NCI-H774 (cell line): ENCODE measurements around the gene MAGI1.

Experiments used
- DNase-seq: peaks from one replicate; lab custom pipeline; 2025; lab: John Stamatoyannopoulos, UW

MAGI1 gene

DNA sequence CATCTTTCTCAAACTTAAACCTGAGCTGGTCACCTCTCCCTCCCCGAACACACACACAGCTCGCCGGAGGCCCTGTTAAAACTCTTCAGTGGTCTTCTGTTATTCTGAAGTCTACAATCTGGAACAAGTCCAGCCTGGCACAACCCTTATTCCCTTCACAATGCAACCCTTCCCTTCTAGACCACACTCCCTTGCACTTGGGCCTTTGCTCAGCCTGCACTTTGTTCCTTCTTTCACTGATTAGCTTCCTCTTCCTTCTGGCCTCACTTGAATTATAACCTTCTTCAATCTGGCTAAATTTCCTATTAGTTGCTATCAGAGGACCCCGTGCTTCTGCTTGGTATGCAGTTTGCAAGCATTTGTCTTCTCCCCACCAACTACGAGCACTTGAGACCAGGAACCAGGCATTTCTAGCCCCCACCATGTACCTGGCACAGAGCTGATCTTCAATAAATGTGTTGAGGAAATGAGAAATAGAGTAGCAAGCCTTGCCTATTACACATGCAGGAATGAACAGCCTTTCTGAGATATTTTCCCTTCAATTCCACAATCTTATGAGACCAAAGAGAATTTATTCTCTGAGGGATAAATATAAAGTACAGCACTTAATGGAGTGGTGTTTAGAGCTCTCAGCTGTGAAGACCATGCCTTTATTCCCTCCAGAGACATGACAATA, 687.8 kb downstream of the MAGI1 start:
- DNase-seq: no peak

DNA sequence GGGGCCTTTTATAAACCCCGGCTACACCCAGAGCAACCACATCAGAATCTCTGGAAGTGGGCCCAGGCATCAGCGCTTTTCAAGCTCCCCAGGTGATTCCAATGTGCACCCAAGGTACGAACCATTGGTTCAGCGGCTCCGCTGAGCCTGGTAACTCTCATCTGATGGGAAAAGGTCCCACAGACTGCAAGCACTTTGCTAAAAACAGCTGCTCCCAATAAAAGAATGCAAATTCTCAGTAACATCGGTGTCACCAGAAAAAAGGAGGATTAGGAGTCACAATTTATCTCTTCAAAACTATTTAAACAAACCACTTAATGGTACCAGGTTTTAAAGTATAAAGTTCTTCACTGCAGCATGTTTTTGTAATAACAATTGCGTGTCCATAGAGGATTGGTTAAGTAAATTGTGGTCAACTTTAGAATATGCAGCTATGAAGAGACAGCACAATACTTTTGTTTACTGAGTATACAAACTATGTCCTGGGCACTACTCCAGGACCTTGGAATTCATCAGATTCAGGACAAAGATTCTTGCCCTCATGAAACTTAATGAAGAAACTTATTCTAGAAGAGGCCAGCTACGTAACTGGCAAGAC, 690.2 kb downstream of the MAGI1 start:
- DNase-seq: no peak

DNA sequence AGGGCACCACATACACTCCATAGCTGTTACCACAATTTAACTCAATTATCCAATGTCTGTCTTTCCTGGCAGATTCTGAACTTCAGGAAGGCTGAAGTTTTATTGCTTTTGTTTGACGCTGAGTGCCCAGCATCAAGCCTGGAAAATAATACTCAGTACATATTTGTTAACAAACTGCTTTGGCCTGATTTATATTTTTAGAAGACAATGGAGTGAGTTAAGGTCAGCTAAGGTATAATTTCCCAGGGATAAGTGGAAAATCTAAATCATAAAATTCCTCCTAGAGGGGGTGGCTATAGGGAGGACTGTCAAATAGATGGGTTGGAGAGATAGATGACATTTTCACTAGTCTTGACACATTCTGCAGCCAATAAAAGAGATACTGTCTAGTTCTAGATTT, 691.6 kb downstream of the MAGI1 start:
- no peak for DNase-seq

DNA sequence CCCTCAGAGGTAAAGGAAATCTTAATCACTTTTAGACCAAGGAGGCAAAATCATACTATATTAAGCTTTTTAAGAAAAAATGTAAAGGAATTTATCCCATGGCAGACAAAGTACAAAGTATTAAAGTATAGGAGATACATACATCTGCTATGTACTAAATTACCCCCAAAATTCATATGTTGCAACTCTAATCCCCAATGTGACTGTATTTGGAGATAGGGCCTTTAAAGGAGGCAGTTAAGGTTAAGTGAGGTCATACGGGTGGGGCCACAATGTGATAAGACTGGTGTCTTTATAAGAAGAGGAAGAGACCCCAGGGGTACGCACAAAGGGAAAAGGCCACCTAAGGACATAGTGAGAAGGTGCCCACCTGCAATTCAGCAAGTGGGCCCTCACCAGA, 693.9 kb downstream of the MAGI1 start:
- no peak for DNase-seq

DNA sequence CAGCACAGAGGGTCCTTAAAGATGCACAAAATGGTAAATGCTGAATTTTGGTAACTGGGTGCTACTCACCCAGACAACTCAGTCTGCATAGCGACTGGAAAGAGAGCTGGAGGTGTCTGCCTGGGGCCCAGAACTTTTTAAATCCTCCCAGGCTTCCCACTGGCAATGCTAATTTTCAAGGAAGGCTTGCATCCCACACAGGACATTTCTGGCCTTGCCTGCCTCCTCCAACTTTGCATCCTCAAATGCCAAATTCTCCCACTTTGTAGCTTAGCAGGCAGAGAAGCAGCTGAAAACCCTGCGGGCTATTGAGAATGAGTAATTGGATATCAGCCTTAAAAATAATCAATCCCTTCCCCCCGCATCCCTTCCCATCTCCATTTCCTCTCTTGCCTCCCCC, 694.3 kb downstream of the MAGI1 start:
- DNase-seq: no peak

DNA sequence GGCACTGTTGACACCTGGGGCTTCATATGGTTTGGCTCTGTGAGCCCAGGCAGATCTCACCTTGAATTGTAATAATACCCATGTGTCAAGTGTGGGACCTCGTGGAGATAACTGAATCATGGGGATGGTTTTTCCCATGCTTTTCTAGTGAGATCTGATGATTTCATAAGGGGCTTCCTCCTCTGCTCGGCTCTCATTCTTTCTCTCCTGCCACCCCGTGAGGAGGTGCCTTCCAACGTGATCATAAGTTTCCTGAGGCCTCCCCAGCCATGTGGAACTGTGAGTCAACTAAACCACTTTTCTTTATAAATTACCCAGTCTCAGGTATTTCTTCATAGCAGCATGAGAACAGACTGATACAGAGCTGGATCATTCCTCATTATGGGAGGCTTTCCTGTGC, 695.0 kb downstream of the MAGI1 start:
- DNase-seq: no peak

DNA sequence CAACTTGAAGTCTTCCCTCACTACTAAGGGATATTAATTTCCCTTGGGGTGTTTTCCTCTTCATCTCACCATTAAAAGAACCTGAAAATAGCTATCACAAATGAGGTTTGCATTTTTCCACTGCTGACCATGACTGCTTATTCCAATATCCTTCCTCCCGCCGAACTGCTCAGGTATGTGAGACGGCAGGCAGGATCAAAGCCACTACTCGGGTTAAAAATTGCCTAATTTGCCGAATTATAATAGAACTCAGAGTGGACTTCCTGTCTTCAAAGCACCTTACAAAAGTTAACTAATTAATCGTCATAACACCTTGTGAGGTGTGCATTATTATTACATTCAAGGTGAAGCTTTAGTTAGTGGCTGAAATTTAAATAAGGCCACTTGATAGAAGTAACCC, 695.7 kb downstream of the MAGI1 start:
- DNase-seq: no peak

DNA sequence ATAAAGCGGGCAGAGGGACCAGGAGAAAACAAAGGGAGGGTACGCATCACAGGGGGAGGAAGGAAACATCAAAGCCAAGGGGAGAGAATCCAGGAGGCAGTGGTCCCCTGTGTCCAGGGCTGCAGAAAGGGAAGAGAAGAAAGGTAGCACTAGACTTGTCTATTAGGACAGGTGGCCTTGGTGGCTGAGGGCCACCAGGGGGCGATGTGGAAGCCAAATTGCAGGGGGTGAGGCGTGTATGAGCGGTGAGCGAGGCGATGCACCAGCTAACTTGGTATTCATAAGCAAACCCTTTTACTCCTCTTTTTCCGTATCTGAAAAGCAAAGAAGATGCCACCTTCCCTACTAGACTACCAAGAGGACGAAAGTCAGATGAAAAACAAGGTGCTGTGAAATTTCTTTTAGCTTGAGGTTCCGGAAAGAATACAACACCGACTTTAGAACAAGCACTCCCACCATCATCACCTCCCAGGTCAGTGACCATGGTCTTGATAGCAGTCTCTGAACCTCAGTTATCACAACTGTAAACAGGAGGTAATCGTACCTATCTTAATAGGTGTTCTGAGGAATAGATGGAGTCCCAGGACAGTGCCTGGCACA, 696.5 kb downstream of the MAGI1 start:
- DNase-seq: no peak

DNA sequence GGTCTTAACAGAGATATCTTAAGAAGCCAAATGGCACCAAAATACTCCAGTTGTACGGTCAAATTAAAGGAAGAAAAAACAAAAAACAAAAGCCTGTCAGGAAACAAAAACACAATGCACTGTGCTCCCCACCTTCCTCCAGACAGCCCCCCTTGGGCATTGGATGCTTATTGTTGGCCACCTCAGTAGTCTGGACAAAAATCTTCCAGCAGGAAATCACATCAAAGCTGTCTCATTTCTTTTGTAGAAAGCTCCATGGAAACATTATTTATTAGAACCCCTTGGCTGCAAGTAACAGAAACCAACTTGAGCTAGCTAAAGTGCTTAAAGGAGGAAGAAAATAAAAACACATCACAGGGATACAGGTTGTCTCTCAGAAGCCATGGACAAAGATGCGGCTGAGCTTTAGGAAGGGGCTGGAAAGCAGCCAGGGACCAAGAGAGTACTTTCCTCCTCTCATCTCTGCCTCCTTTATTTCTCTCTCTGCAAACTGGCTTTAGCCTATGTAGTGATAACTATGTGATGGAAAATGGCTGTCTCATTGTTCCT, 699.5 kb downstream of the MAGI1 start:
- DNase-seq: no peak

DNA sequence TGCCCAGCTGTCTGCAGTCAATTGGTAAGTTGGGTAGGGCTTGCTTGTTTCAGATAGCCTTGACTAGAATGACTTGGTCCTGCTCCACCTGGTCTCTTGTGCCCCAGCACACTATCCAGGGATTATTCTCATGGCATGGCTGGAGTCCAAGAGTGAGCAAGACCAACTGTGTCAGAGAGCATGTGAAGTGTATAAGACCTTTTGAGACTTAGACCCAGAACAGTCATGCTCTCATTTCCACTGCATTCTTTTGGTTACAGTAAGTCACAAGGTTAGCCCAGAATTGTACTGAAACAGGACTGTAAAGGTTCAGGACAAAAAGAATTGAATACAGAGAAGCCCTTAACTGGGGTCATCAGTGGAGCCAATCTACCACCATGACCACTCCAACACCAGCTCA, 700.1 kb downstream of the MAGI1 start:
- no peak for DNase-seq

DNA sequence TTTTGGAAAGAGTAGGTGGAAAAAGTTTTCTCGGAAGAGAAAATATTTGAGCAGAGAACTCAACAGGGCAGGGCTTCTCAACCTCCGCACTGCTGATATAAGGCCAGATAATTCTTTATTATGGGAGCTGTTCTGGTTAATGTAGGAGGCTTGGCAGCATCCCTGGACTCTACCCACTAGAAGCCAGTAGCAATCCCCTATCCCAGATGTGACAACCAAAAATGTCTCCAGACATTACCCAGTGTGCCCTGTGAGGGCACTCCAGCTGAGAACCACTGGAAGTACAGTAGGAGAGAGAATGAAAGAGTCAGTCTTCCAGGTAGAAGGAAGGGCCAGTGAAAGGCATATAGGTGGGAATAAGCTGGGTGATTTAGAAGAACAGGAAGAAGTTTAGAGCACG, 703.1 kb downstream of the MAGI1 start:
- no peak for DNase-seq

DNA sequence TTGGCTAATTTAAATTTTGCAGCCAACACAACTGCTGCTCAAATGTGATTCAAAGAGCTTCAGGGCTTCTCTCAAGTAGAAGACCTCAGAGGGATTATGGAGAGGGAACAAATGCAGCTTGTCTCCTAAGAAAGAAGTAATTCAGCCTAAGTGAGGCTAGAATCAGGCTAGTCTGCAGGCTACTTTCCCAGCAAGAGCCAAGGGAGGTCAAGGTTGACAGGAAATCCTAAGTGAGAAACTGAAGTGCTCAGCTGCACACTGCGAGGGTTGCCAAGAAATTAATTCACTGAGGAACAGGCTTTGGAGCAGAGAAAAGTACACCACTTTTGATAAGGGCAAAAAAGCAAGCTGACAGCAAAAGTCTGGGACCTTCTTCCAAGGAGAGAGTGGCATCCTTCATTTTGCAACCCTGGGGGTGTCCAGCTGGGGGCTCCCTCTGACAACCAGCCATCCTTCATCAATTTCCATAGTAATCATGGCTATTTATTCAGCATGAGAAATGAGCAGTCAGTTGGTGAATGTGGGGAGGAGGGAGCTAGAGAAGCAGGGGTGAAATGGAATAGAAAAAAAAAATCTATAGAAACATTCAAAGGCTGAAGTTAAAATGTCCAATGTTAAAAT, 704.6 kb downstream of the MAGI1 start:
- DNase-seq: no peak

DNA sequence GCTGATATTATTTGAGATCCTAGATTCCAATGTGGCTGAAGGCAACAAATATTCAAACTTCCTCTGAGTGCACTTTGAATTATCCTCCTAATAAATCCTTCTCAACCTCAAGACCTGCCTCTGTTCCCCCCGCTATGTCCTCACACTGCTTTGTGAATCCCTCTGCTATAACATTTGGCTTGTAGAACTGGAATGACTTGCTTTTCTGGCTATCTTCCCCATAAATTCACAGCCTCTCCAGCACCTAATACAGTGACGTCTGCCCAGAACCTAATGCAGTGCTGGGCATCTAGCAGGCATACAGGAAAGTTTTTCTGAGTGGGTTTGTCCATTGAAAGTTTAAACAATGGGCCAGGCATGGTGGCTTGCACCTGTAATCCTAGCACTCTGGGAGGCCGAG, 707.0 kb downstream of the MAGI1 start:
- DNase-seq: no peak

DNA sequence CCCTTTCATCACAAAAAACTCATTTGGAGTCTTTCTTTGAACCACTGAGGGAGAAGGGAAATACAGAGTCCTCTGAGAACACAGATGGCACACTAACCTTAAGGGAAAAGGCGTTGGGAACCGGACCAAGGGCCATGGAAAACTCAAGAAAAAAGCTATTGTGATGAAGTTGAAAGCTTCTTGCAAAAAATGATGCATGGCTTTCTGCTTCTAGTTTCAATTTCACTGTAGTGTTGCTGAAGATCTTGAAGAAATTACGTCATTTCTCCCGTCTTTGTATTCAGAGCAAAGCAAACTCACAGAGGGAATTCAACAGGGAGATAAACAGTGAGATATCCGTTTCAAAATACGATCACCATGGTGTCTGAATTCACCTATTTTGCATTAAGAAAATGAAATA, 708.6 kb downstream of the MAGI1 start:
- no peak for DNase-seq

DNA sequence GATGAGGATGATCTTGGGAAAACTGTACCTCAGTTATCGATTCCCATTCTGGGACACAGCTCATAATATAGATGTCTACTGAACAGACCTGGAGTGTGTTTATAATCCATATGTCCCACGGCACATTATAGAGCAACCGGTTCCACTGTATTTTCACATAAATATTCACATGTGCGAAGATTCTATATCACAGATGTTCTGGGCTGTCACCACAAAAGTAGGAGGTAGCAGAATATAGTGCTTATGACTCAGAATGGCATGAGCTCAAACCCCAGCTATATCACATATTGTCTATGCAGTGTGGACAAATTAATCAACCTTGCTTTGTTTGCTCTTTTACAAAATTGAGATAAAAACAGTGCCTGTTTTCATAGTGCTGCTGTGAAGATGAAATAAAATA, 710.6 kb downstream of the MAGI1 start:
- no peak for DNase-seq

DNA sequence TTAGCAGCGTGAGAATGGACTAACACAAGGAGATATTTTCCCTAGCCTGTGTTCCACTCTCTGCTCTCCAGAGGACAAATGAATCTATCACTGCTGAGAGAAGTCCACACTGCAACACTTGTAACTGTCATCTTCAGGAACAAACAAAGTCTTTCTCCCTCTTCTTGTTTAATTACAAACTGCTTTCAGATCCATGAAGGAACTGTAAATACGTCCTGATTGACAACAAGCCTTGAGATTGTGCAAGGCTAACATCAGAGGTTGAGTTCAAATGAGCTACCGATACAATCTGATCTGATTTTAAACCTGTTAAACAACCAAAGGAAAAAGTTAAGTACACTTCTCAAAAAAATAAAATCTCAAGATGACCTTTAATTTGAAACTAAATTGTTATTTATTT, 712.1 kb downstream of the MAGI1 start:
- no peak for DNase-seq

DNA sequence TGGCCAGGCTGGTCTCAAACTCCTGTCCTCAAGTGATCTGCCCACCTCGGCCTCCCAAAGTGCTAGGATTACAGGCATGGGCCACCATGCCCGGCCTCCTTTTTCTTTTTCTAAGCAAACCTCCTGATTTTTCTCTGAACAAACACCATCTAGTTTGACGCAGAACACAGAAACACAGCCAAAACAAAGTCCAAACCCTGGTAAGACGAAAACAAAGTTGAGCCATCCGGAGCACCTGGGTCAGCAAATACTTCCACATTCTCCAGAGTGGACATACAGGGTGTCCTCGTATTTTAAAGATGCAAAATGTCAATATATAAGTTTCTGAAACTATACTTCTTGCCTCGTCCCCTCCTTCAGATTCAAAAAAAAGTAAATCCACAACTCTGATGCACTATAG, 715.8 kb downstream of the MAGI1 start:
- no peak for DNase-seq

DNA sequence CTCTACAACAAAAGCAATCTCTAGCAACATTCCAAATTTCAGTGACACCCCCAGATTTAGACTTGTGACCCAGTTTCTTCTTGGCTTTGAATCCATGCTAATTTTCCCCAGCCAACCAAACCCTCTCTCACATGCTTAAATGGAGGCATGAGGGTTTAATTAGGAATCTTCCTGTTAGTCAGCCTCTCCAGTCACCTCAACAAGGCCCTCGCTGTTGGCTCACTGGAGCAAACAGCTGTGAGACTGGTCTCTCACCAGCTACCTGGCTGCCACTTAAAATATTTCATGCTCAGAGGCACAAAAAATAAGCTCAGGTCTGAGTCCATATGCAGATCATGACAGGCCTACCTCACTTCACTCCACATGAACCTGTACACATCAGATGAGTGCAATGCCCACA, 720.5 kb downstream of the MAGI1 start:
- no peak for DNase-seq

DNA sequence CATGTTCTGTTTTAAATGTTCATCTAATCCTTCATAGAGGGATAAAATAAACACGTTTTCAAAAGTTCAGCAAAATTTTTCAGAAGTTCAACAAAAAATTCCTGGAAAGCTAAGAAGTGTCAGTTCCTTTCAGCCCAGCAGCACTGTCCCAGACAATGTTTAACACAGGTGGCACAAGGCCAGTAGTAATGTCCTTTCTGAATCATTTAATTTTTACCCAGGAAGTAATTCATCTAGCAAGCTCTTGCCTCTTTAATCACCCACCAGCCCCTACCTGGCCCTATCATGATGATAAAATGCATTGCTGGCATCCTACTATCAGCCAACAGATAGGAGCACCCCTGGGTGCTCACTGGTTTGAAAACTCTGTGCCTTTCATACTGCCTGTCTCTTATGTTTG, 723.8 kb downstream of the MAGI1 start:
- no peak for DNase-seq

DNA sequence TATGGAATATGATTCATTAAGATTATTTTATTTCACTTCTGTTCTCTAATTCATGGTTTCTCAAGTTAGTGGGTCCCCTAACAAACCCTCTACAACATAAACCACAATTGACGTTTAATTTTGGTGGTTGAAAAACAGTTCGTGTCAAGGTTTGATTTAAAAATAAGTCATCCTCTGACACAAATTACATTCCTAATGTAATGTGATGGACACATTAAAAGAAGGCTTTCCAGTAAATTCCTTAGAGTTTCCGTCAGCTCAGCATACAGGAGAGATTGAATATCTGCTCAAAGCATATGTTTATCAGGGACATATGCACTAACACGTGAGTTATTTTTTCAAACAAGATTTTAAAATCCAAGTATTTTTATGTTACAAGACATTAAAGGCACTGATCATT, 724.4 kb downstream of the MAGI1 start:
- DNase-seq: no peak

DNA sequence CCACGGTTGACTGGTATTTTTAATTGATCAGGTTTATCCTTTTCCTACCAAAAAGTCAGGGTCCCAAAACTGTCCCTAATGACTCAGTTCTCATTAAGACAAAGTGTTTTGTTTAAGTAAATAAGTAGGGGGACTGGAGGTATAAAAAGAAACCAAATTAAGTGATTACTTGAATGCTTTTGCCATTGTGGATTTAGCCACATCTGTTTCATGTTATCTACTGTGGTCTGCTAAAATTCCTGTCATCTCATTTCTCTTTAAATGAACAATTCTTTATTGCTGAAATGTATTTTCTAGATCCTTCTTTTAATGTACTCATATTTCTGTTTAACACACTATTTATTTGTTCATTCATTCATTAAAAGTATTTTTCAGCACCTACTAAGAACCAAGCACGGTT, 725.1 kb downstream of the MAGI1 start:
- no peak for DNase-seq

DNA sequence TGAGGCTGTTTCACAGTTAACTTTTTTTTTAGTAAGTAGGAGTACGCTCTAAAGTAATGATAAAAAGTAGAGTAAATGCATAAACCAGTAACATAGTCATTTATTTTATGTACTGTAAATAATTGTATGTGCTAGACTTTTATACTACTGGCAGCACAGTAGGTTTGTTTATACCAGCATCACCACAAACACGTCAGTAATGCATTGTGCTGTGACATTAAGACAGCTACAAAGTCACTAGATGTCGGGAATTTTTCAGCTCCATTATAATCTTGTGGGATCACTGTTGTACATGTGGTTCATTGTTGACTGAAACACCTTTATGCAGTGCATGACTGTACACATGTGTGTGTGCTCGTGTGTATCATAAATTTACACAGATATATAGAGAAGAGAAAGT, 732.9 kb downstream of the MAGI1 start:
- no peak for DNase-seq
